LNCaP clone FGC (cell line): ENCODE measurements around the gene PRMT7.

Source experiments
- DNase-seq: peaks from one replicate; pipeline ENCODE4 v3.0.0-alpha.2; 2011; ENCODE audit warnings: low read depth
- H3K4me3 ChIP-seq: 2 replicates; pipeline ENCODE4 v1.5.1; 2011; ENCODE audit warnings: mild to moderate bottlenecking, low read depth, low read length, control low read depth
- CTCF ChIP-seq: IDR thresholded peaks from 2 replicates; pipeline ENCODE4 v1.5.1; 2012; ENCODE audit warnings: mild to moderate bottlenecking; ENCODE audit not compliant: control insufficient read depth, insufficient read depth; ENCODE audit errors: extremely low read depth

PRMT7 gene

DNA sequence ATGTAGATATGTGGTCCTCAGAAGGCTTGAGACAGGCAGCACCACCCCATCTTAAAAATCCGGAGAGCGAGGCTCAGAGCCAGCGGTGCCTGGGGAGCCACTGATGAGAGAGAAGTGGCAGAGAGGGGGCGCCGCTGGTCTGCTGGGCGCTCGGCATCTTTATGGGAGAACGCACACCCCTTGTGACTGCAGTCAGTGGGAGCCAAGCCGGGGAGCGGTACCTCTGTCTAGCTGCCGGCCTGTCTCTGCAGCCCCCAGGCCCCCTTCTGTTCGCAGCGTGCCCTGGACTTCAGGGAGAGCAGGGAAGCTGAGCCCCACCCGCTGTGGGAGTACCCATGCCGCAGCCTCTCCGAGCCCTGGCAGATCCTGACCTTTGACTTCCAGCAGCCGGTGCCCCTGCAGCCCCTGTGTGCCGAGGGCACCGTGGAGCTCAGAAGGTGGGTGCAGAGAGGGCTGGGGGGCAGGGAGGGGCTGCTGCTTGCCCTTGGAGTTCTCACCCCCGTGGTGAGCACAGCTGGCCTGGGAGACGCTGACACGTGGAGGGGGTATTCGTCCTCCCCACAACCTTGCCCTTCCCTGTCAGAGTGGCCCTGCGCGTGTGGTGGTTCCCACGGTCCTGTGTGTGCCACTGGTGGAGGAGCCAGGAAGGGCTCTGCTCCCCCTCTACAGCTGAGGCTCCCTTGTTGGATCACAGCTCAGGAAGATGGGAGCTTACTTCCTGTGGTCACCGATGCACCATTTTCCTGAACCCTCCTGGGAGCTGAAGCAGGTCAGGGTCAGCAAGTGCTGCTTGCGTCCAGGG, 44.8 kb downstream of the PRMT7 start:
- H3K4me3 ChIP-seq = no peak overlapping the region

GRCh38 chr16:68356249-68356918, 45.6 kb downstream of the PRMT7 start:
- DNase-seq = no peak
- H3K4me3 ChIP-seq = no peak overlapping the region
- TF ChIP-seq CTCF = no peak

More for the DNA sequence above, 44.8 kb downstream of the PRMT7 start:
- no peak for DNase-seq
- no peak for TF ChIP-seq CTCF

DNA sequence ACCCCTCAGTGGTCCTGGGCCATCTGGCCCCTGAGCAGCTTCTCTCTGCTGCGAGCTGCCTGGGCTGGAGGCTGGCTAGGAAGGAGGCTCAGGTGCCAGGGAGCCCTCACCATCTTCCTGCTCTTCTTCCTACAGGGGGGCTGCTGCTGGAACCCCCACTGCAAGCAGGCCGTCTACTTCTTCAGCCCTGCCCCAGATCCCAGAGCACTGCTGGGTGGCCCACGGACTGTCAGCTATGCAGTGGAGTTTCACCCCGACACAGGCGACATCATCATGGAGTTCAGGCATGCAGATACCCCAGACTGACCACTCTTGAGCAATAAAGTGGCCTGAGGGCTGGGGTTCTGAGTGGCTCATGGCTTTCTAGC, 46.1 kb downstream of the PRMT7 start:
- no peak for TF ChIP-seq CTCF
- no peak for DNase-seq
- H3K4me3 ChIP-seq = no peak overlapping the region

DNA sequence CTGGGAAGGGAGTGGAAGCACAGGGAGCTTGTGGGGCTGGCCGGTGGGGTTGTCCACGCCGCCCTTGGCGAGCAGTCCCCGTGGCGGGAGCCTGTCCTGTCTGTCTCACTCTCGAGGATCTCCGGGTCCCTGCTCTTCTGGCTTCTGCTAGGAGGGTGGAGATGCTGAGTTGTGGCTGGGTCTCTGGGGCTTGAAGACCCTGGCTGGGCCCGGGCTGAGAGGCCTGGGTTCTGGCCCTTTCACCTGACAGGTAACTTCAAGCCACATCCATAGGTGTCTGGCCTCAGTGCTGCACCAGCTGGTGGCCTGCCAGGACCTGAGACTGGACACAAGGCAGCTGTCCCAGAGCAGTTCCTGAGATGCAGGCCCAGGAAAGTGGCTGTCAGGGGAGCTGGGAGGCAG, 46.7 kb downstream of the PRMT7 start:
- DNase-seq = no peak
- TF ChIP-seq CTCF = no peak
- no peak overlapping the region for H3K4me3 ChIP-seq

- no peak for TF ChIP-seq CTCF
- H3K4me3 ChIP-seq = no peak overlapping the region
- DNase-seq = no peak
These were observed 47.1 kb downstream of the PRMT7 start for GRCh38 chr16:68357923-68358322.

- DNase-seq = no peak
- TF ChIP-seq CTCF = no peak
- no peak overlapping the region for H3K4me3 ChIP-seq
These were observed 48.1 kb downstream of the PRMT7 start for GRCh38 chr16:68358951-68359350.
